ENCODE data around the gene RBM24. TPM values are rescaled to one million over a fixed set of nuclear protein-coding genes. Genes with fewer than 3 reads are reported as not detected.

The RBM24 gene
- total RNA-seq, 1 experiment from 2014 or later = 0.24 TPM

DNA sequence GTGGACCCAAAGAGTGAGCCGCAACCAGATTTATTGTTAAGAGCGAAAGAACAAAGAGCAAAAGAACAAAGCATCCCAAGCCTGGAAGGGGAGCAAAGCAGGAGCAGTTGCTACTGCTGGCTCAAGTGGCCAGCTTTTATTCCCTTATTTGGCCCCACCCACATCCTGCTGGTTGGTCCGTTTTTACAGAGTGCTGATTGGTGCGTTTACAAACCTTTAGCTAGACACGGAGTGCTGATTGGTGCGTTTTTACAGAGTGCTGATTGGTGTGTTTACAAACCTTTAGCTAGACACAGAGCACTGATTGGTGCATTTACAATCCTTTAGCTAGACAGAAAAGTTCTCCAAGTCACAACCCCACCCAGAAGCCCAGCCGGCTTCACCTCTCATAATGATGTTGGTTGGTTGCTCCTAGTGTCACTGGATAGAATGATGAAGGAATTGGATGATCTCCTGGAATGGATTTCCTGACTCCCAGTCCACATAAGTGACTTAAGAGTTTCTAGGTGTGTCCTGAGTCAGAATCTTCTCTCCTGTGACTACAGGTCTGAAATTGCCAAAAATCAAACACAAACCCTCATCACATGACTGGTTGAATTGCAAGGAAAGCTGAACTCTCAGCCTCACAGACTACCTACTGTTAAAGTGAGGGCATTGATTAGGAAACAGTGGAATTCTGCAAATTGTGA lies 60.1 kb downstream of the RBM24 start:
- TF ChIP-seq EZH2 (IDR thresholded peaks at IDR 0.05; ENCODE audit: borderline replicate concordance, low read depth, low read length, poor library complexity, severe bottlenecking) = no peak
- TF ChIP-seq CTCF (conservative IDR thresholded peaks at IDR 0.05; ENCODE audit: low read depth, low read length) = no peak
- no peak for DNase-seq (ENCODE audit: low spot score)
- H3K4me3 ChIP-seq (ENCODE audit: low read depth, low read length, poor library complexity, severe bottlenecking) = no peak overlapping the region
- H3K27me3 ChIP-seq (replicated peaks; ENCODE audit: insufficient read depth, low read depth, low read length, poor library complexity) = no peaks in the 10 kb centered on the region
- H3K9me3 ChIP-seq (ENCODE audit: low read depth, low read length, poor library complexity, severe bottlenecking) = no peaks in the 10 kb centered on the region
- no peaks in the 10 kb centered on the region for H3K36me3 ChIP-seq (ENCODE audit: insufficient read depth, low read length, poor library complexity, severe bottlenecking)
- ChIA-PET CTCF (no interaction called here), POLR2A (ENCODE audit: low non-redundant PET) (no interaction called here)
- intact Hi-C loops (cut with micrococcal nuclease; ENCODE audit: unreplicated experiment) = no loop called here
- no TSS peak for BruUV-seq (replicated peaks)
- H3K4me1 ChIP-seq (ENCODE audit: insufficient read depth, low read length, poor library complexity, severe bottlenecking) = no peaks in the 10 kb centered on the region
- H3K27ac ChIP-seq (ENCODE audit: low read depth, low read length, poor library complexity, severe bottlenecking) = no peak overlapping the region

GRCh38 chr6:17341891-17342290 lies 60.7 kb downstream of the RBM24 start:
- no peaks in the 10 kb centered on the region for H3K4me1 ChIP-seq (ENCODE audit: insufficient read depth, low read length, poor library complexity, severe bottlenecking)
- DNase-seq (ENCODE audit: low spot score) = no peak
- BruUV-seq (replicated peaks) = no TSS peak
- intact Hi-C loops (cut with micrococcal nuclease; ENCODE audit: unreplicated experiment) = no loop called here
- H3K4me3 ChIP-seq (ENCODE audit: low read depth, low read length, poor library complexity, severe bottlenecking) = no peak overlapping the region
- no peaks in the 10 kb centered on the region for H3K9me3 ChIP-seq (ENCODE audit: low read depth, low read length, poor library complexity, severe bottlenecking)
- H3K36me3 ChIP-seq (ENCODE audit: insufficient read depth, low read length, poor library complexity, severe bottlenecking) = no peaks in the 10 kb centered on the region
- no peak overlapping the region for H3K27ac ChIP-seq (ENCODE audit: low read depth, low read length, poor library complexity, severe bottlenecking)
- POLR2A ChIA-PET (ENCODE audit: low non-redundant PET) = no interaction called here
- no peaks in the 10 kb centered on the region for H3K27me3 ChIP-seq (replicated peaks; ENCODE audit: insufficient read depth, low read depth, low read length, poor library complexity)
- TF ChIP-seq EZH2 (IDR thresholded peaks at IDR 0.05; ENCODE audit: borderline replicate concordance, low read depth, low read length, poor library complexity, severe bottlenecking) (no peak), CTCF (conservative IDR thresholded peaks at IDR 0.05; ENCODE audit: low read depth, low read length) (no peak)
- CTCF ChIA-PET = no interaction called here

GRCh38 chr6:17343215-17343614 lies 62.1 kb downstream of the RBM24 start:
- intact Hi-C loops (cut with micrococcal nuclease; ENCODE audit: unreplicated experiment) = no loop called here
- H3K27me3 ChIP-seq (replicated peaks; ENCODE audit: insufficient read depth, low read depth, low read length, poor library complexity) = no peaks in the 10 kb centered on the region
- no peak for DNase-seq (ENCODE audit: low spot score)
- ChIA-PET CTCF (no interaction called here), POLR2A (ENCODE audit: low non-redundant PET) (no interaction called here)
- no peaks in the 10 kb centered on the region for H3K4me1 ChIP-seq (ENCODE audit: insufficient read depth, low read length, poor library complexity, severe bottlenecking)
- TF ChIP-seq EZH2 (IDR thresholded peaks at IDR 0.05; ENCODE audit: borderline replicate concordance, low read depth, low read length, poor library complexity, severe bottlenecking) (no peak), CTCF (conservative IDR thresholded peaks at IDR 0.05; ENCODE audit: low read depth, low read length) (no peak)
- no peaks in the 10 kb centered on the region for H3K36me3 ChIP-seq (ENCODE audit: insufficient read depth, low read length, poor library complexity, severe bottlenecking)
- no peaks in the 10 kb centered on the region for H3K9me3 ChIP-seq (ENCODE audit: low read depth, low read length, poor library complexity, severe bottlenecking)
- BruUV-seq (replicated peaks) = no TSS peak
- no peak overlapping the region for H3K27ac ChIP-seq (ENCODE audit: low read depth, low read length, poor library complexity, severe bottlenecking)
- H3K4me3 ChIP-seq (ENCODE audit: low read depth, low read length, poor library complexity, severe bottlenecking) = no peak overlapping the region

Other genes starting within 250 kb of the RBM24 start
- gene STMND1, start 179.3 kb upstream of the RBM24 start, total RNA-seq (2021) = not detected in 2 replicates
- 18.4 and 20.8 TPM in 2 replicates for gene CAP2, start 112.2 kb downstream of the RBM24 start, total RNA-seq (2021)

Measured in A673 (cell line).